ENCODE data around the gene RAPGEF2. TPM values are rescaled to one million over a fixed set of nuclear protein-coding genes. Genes with fewer than 3 reads are reported as not detected.

The RAPGEF2 gene
- total RNA-seq, 1 experiment from 2014 or later: 17.6 TPM

GRCh38 chr4:159346681-159347080 lies 243.8 kb downstream of the RAPGEF2 start:
- CTCF ChIA-PET: no interaction called here
- DNase-seq (ENCODE audit: low read depth, low spot score) (no peak), ATAC-seq (no peak)
- no TSS peak for BruUV-seq (replicated peaks)
- TF ChIP-seq TCF7L2 (IDR thresholded peaks at IDR 0.05; ENCODE audit: low read depth, low read length): no peak
- no peak for TF ChIP-seq REST (IDR thresholded peaks at IDR 0.05; ENCODE audit: insufficient read depth in 1 of 2, low read depth in 2 of 2, low read length in 1 of 2)
- TF ChIP-seq SIN3A (IDR thresholded peaks at IDR 0.05; ENCODE audit: borderline replicate concordance, insufficient read depth, low read depth, low read length): no peak
- no peak for TF ChIP-seq CTCF (IDR thresholded peaks at IDR 0.05)
- no peak for TF ChIP-seq POLR2AphosphoS5 (IDR thresholded peaks at IDR 0.05; ENCODE audit: low read depth, low read length)
- Histone ChIP-seq H3K36me3 (ENCODE audit: control insufficient read depth, insufficient read depth, low read length) (no peaks in the 10 kb centered on the region), H3K27ac (ENCODE audit: low read length) (no peak overlapping the region), H3K4me3 (ENCODE audit: low read depth in 2 of 2, low read length in 2 of 2) (no peak overlapping the region), H3K27me3 (ENCODE audit: control insufficient read depth, insufficient read depth, low read length) (no peaks in the 10 kb centered on the region), H3K9me3 (ENCODE audit: control insufficient read depth, insufficient read depth, low read depth, low read length) (no peaks in the 10 kb centered on the region), H3K4me1 (ENCODE audit: control insufficient read depth, insufficient read depth, low read length) (no peaks in the 10 kb centered on the region)
- intact Hi-C loops (cut with micrococcal nuclease; ENCODE audit: unreplicated experiment): no loop called here
- in situ Hi-C loops (cut with HindIII; ENCODE audit: low pct_unique_long_range_greater_than_20kb, low sequenced_read_pairs): no loop called here
- POLR2A ChIA-PET: no interaction called here

DNA sequence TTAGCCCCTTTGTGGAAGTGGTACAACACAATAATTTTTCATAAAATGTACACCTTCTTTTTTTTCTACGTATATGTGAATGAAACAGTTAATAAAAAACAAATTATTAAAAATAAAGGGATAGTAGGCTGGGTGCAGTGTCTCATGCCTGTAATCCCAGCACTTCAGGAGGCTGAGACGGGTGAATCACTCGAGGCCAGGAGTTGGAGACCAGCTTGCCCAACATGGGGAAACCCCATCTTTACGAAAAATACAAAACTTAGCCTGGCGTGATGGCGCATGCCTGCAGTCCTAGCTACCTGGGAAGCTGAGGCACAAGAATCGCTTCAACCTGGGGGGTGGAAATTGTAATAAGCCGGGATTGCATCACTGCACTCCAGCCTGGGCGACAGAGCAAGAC lies 244.9 kb downstream of the RAPGEF2 start:
- intact Hi-C loops (cut with micrococcal nuclease; ENCODE audit: unreplicated experiment) (no loop called here), in situ Hi-C loops (cut with HindIII; ENCODE audit: low pct_unique_long_range_greater_than_20kb, low sequenced_read_pairs) (no loop called here)

More for the DNA sequence above, 244.9 kb downstream of the RAPGEF2 start:
- DNase-seq (ENCODE audit: low read depth, low spot score): no peak
- POLR2A ChIA-PET: no interaction called here
- no peak for ATAC-seq
- Histone ChIP-seq H3K4me1 (ENCODE audit: control insufficient read depth, insufficient read depth, low read length) (no peaks in the 10 kb centered on the region), H3K36me3 (ENCODE audit: control insufficient read depth, insufficient read depth, low read length) (no peaks in the 10 kb centered on the region), H3K27me3 (ENCODE audit: control insufficient read depth, insufficient read depth, low read length) (no peaks in the 10 kb centered on the region), H3K4me3 (ENCODE audit: low read depth in 2 of 2, low read length in 2 of 2) (no peak overlapping the region), H3K27ac (ENCODE audit: low read length) (no peak overlapping the region), H3K9me3 (ENCODE audit: control insufficient read depth, insufficient read depth, low read depth, low read length) (no peaks in the 10 kb centered on the region)
- no peak for TF ChIP-seq CTCF (IDR thresholded peaks at IDR 0.05)
- no TSS peak for BruUV-seq (replicated peaks)
- CTCF ChIA-PET: no interaction called here

All from Panc1 (cell line).